ENCODE data around the gene CAMK2D. TPM values are rescaled to one million over a fixed set of nuclear protein-coding genes. Genes with fewer than 3 reads are reported as not detected.

The CAMK2D gene
- total RNA-seq, 1 donor from 2014 or later: 147 TPM

GRCh38 chr4:113433116-113433515, 328.4 kb downstream of the CAMK2D start:
- Histone ChIP-seq H3K4me3 (ENCODE audit: low read length in 3 of 3) (no peak overlapping the region), H3K27me3 (ENCODE audit: control insufficient read depth in 3 of 3, insufficient read depth in 3 of 3, low read length in 3 of 3) (no peaks in the 10 kb centered on the region), H3K4me1 (ENCODE audit: control insufficient read depth in 3 of 3, insufficient read depth in 3 of 3, low read length in 3 of 3) (peaks cover 3 to 14% (median 5%) of the 10 kb centered on the region in 3 donors), H3K9ac (ENCODE audit: low read depth in 1 of 3, low read length in 3 of 3) (no peak overlapping the region), H3K36me3 (ENCODE audit: control insufficient read depth in 3 of 3, insufficient read depth in 3 of 3, low read length in 3 of 3) (no peaks in the 10 kb centered on the region), H3K9me3 (ENCODE audit: control insufficient read depth in 3 of 3, low read length in 3 of 3) (no peaks in the 10 kb centered on the region), H3K27ac (ENCODE audit: low read depth, low read length) (no peak overlapping the region)

GRCh38 chr4:113423631-113424030, 337.9 kb downstream of the CAMK2D start:
- Histone ChIP-seq H3K27me3 (ENCODE audit: control insufficient read depth in 3 of 3, insufficient read depth in 3 of 3, low read length in 3 of 3) (no peaks in the 10 kb centered on the region), H3K4me3 (ENCODE audit: low read length in 3 of 3) (no peak overlapping the region), H3K9ac (ENCODE audit: low read depth in 1 of 3, low read length in 3 of 3) (no peak overlapping the region), H3K4me1 (ENCODE audit: control insufficient read depth in 3 of 3, insufficient read depth in 3 of 3, low read length in 3 of 3) (no peaks in the 10 kb centered on the region), H3K27ac (ENCODE audit: low read depth, low read length) (no peak overlapping the region), H3K9me3 (ENCODE audit: control insufficient read depth in 3 of 3, low read length in 3 of 3) (no peaks in the 10 kb centered on the region), H3K36me3 (ENCODE audit: control insufficient read depth in 3 of 3, insufficient read depth in 3 of 3, low read length in 3 of 3) (no peaks in the 10 kb centered on the region)

DNA sequence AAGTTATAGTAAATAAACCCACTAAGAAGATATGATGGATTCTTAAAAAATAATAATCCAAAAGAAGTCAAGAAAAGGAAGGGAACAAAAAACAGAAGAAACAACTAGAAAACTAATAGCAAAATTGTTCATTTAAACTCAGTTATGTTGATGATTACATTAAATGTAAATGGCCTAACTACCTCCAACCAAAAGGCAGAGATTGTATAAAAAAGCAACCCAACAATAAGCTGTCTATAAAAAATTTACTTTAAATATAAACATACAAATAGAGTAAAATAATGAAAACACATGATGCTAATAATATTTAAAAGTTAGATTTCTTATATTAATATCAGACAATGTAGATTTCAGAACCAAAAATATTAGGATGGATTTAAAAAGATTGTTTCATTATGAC, 340.6 kb downstream of the CAMK2D start:
- Histone ChIP-seq H3K4me1 (ENCODE audit: control insufficient read depth in 3 of 3, insufficient read depth in 3 of 3, low read length in 3 of 3) (no peaks in the 10 kb centered on the region), H3K9me3 (ENCODE audit: control insufficient read depth in 3 of 3, low read length in 3 of 3) (no peaks in the 10 kb centered on the region), H3K27me3 (ENCODE audit: control insufficient read depth in 3 of 3, insufficient read depth in 3 of 3, low read length in 3 of 3) (no peaks in the 10 kb centered on the region), H3K9ac (ENCODE audit: low read depth in 1 of 3, low read length in 3 of 3) (no peak overlapping the region), H3K36me3 (ENCODE audit: control insufficient read depth in 3 of 3, insufficient read depth in 3 of 3, low read length in 3 of 3) (no peaks in the 10 kb centered on the region), H3K27ac (ENCODE audit: low read depth, low read length) (no peak overlapping the region), H3K4me3 (ENCODE audit: low read length in 3 of 3) (no peak overlapping the region)

- Histone ChIP-seq H3K4me1 (ENCODE audit: control insufficient read depth in 3 of 3, insufficient read depth in 3 of 3, low read length in 3 of 3) (no peaks in the 10 kb centered on the region), H3K9ac (ENCODE audit: low read depth in 1 of 3, low read length in 3 of 3) (no peak overlapping the region), H3K9me3 (ENCODE audit: control insufficient read depth in 3 of 3, low read length in 3 of 3) (no peaks in the 10 kb centered on the region), H3K36me3 (ENCODE audit: control insufficient read depth in 3 of 3, insufficient read depth in 3 of 3, low read length in 3 of 3) (no peaks in the 10 kb centered on the region), H3K27me3 (ENCODE audit: control insufficient read depth in 3 of 3, insufficient read depth in 3 of 3, low read length in 3 of 3) (no peaks in the 10 kb centered on the region), H3K4me3 (ENCODE audit: low read length in 3 of 3) (no peak overlapping the region), H3K27ac (ENCODE audit: low read depth, low read length) (no peak overlapping the region)
Observed at GRCh38 chr4:113419631-113420030, 341.9 kb downstream of the CAMK2D start.

GRCh38 chr4:113411496-113411938, 350.0 kb downstream of the CAMK2D start:
- Histone ChIP-seq H3K9ac (ENCODE audit: low read depth in 1 of 3, low read length in 3 of 3) (no peak overlapping the region), H3K27ac (ENCODE audit: low read depth, low read length) (no peak overlapping the region), H3K9me3 (ENCODE audit: control insufficient read depth in 3 of 3, low read length in 3 of 3) (no peaks in the 10 kb centered on the region), H3K36me3 (ENCODE audit: control insufficient read depth in 3 of 3, insufficient read depth in 3 of 3, low read length in 3 of 3) (no peaks in the 10 kb centered on the region), H3K4me1 (ENCODE audit: control insufficient read depth in 3 of 3, insufficient read depth in 3 of 3, low read length in 3 of 3) (peaks cover 0 to 3% (median 3%) of the 10 kb centered on the region in 3 donors), H3K4me3 (ENCODE audit: low read length in 3 of 3) (no peak overlapping the region), H3K27me3 (ENCODE audit: control insufficient read depth in 3 of 3, insufficient read depth in 3 of 3, low read length in 3 of 3) (no peaks in the 10 kb centered on the region)

DNA sequence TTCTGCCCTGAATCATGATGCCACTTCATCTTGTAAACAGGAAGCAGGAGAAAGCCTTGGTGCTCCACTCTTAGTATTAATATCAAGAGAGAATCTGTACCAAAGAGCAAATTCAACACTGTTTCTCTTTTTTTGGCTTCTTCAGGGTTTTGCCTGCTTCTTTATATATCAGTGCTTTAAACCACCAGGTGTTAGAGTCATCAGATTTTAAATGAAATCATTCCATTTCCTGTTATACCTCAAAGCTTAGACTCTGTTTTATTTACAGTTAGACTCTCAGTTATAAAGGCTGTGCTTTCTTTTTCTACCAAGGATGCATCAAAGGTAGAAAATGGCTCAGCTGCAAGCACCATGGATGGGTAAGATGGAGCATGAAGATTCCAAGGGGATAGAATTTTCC, 350.9 kb downstream of the CAMK2D start:
- H3K9ac ChIP-seq (ENCODE audit: low read depth in 1 of 3, low read length in 3 of 3): no peak overlapping the region
- H3K4me3 ChIP-seq (ENCODE audit: low read length in 3 of 3): no peak overlapping the region
- H3K27me3 ChIP-seq (ENCODE audit: control insufficient read depth in 3 of 3, insufficient read depth in 3 of 3, low read length in 3 of 3): no peaks in the 10 kb centered on the region
- H3K4me1 ChIP-seq (ENCODE audit: control insufficient read depth in 3 of 3, insufficient read depth in 3 of 3, low read length in 3 of 3): peaks cover 0 to 8% (median 7%) of the 10 kb centered on the region in 3 donors
- no peaks in the 10 kb centered on the region for H3K9me3 ChIP-seq (ENCODE audit: control insufficient read depth in 3 of 3, low read length in 3 of 3)
- H3K36me3 ChIP-seq (ENCODE audit: control insufficient read depth in 3 of 3, insufficient read depth in 3 of 3, low read length in 3 of 3): no peaks in the 10 kb centered on the region
- H3K27ac ChIP-seq (ENCODE audit: low read depth, low read length): no peak overlapping the region

GRCh38 chr4:113409181-113409580, 352.4 kb downstream of the CAMK2D start:
- Histone ChIP-seq H3K4me1 (ENCODE audit: control insufficient read depth in 3 of 3, insufficient read depth in 3 of 3, low read length in 3 of 3) (peaks cover 0 to 8% (median 7%) of the 10 kb centered on the region in 3 donors), H3K27ac (ENCODE audit: low read depth, low read length) (no peak overlapping the region), H3K36me3 (ENCODE audit: control insufficient read depth in 3 of 3, insufficient read depth in 3 of 3, low read length in 3 of 3) (no peaks in the 10 kb centered on the region), H3K27me3 (ENCODE audit: control insufficient read depth in 3 of 3, insufficient read depth in 3 of 3, low read length in 3 of 3) (no peaks in the 10 kb centered on the region), H3K9me3 (ENCODE audit: control insufficient read depth in 3 of 3, low read length in 3 of 3) (no peaks in the 10 kb centered on the region), H3K4me3 (ENCODE audit: low read length in 3 of 3) (no peak overlapping the region), H3K9ac (ENCODE audit: low read depth in 1 of 3, low read length in 3 of 3) (no peak overlapping the region)

DNA sequence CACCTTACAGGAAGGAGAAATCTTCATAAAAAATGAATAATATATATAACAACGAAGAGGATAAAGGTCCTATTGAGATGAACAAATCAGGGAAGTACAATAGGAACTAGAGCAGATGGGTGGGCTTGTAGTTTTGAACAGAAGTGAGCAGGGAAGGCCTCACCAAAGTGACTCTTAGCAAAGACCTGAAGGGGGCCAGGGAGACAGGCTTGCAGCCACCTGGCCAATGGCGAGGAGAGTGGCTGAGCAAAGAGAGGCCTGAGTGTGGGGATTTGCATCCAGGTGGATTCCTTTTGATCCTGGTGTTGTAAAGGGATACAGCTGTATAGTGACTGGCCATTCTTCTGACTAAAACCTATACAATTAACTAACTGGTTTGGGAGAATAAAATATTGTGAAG, 354.1 kb downstream of the CAMK2D start:
- Histone ChIP-seq H3K36me3 (ENCODE audit: control insufficient read depth in 3 of 3, insufficient read depth in 3 of 3, low read length in 3 of 3) (no peaks in the 10 kb centered on the region), H3K4me1 (ENCODE audit: control insufficient read depth in 3 of 3, insufficient read depth in 3 of 3, low read length in 3 of 3) (peaks cover 0 to 8% (median 7%) of the 10 kb centered on the region in 3 donors), H3K9ac (ENCODE audit: low read depth in 1 of 3, low read length in 3 of 3) (no peak overlapping the region), H3K9me3 (ENCODE audit: control insufficient read depth in 3 of 3, low read length in 3 of 3) (no peaks in the 10 kb centered on the region), H3K27me3 (ENCODE audit: control insufficient read depth in 3 of 3, insufficient read depth in 3 of 3, low read length in 3 of 3) (no peaks in the 10 kb centered on the region), H3K4me3 (ENCODE audit: low read length in 3 of 3) (no peak overlapping the region), H3K27ac (ENCODE audit: low read depth, low read length) (no peak overlapping the region)

GRCh38 chr4:113406723-113407016, 354.9 kb downstream of the CAMK2D start:
- Histone ChIP-seq H3K27ac (ENCODE audit: low read depth, low read length) (peak overlapping the region; percentile 28), H3K27me3 (ENCODE audit: control insufficient read depth in 3 of 3, insufficient read depth in 3 of 3, low read length in 3 of 3) (no peaks in the 10 kb centered on the region), H3K4me1 (ENCODE audit: control insufficient read depth in 3 of 3, insufficient read depth in 3 of 3, low read length in 3 of 3) (peaks cover 0 to 8% (median 7%) of the 10 kb centered on the region in 3 donors), H3K36me3 (ENCODE audit: control insufficient read depth in 3 of 3, insufficient read depth in 3 of 3, low read length in 3 of 3) (no peaks in the 10 kb centered on the region), H3K9me3 (ENCODE audit: control insufficient read depth in 3 of 3, low read length in 3 of 3) (no peaks in the 10 kb centered on the region), H3K4me3 (ENCODE audit: low read length in 3 of 3) (peak overlapping the region; percentile 18 to 37 (median 20)), H3K9ac (ENCODE audit: low read depth in 1 of 3, low read length in 3 of 3) (peak overlapping the region; percentile 10 to 34 (median 14))

GRCh38 chr4:113405874-113406722, 355.4 kb downstream of the CAMK2D start:
- peak overlapping the region; percentile 10 to 34 (median 14) for H3K9ac ChIP-seq (ENCODE audit: low read depth in 1 of 3, low read length in 3 of 3)
- H3K27ac ChIP-seq (ENCODE audit: low read depth, low read length): peak overlapping the region; percentile 28
- peaks cover 0 to 8% (median 7%) of the 10 kb centered on the region in 3 donors for H3K4me1 ChIP-seq (ENCODE audit: control insufficient read depth in 3 of 3, insufficient read depth in 3 of 3, low read length in 3 of 3)
- peak overlapping the region; percentile 18 to 37 (median 20) for H3K4me3 ChIP-seq (ENCODE audit: low read length in 3 of 3)
- no peaks in the 10 kb centered on the region for H3K9me3 ChIP-seq (ENCODE audit: control insufficient read depth in 3 of 3, low read length in 3 of 3)
- H3K27me3 ChIP-seq (ENCODE audit: control insufficient read depth in 3 of 3, insufficient read depth in 3 of 3, low read length in 3 of 3): no peaks in the 10 kb centered on the region
- no peaks in the 10 kb centered on the region for H3K36me3 ChIP-seq (ENCODE audit: control insufficient read depth in 3 of 3, insufficient read depth in 3 of 3, low read length in 3 of 3)
